ENCODE results near the gene SLC27A6.

DNA sequence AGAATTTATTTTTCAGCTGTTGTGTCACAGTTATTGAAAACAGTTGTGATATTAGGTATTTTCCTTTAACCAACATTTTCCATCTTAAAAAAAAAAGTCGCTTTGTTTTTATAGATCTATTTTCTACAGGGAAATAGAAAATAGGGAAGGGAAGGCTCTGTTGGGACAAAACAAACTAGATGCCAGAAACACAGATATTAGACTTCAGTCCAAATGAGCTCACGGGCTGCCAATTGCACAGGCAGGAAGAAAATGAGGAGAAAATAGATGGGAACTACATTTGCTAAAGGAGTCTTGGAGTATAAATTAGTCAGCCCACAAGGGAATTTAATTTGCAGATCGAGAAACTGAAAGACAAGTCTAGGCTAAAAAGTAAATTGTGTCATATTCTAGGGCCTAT is 107.8 kb downstream of the SLC27A6 start:
- TF ChIP-seq, protein P1, sequence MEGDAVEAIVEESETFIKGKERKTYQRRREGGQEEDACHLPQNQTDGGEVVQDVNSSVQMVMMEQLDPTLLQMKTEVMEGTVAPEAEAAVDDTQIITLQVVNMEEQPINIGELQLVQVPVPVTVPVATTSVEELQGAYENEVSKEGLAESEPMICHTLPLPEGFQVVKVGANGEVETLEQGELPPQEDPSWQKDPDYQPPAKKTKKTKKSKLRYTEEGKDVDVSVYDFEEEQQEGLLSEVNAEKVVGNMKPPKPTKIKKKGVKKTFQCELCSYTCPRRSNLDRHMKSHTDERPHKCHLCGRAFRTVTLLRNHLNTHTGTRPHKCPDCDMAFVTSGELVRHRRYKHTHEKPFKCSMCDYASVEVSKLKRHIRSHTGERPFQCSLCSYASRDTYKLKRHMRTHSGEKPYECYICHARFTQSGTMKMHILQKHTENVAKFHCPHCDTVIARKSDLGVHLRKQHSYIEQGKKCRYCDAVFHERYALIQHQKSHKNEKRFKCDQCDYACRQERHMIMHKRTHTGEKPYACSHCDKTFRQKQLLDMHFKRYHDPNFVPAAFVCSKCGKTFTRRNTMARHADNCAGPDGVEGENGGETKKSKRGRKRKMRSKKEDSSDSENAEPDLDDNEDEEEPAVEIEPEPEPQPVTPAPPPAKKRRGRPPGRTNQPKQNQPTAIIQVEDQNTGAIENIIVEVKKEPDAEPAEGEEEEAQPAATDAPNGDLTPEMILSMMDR (IDR thresholded peaks at IDR 0.05), result no peak
- TF ChIP-seq EZH2 (IDR thresholded peaks at IDR 0.05; ENCODE audit: borderline replicate concordance, insufficient read depth, low read depth, low read length, poor library complexity, severe bottlenecking), result no peak
